ENCODE data around the gene RPE. TPM values are rescaled to one million over a fixed set of nuclear protein-coding genes. Genes with fewer than 3 reads are reported as not detected.

Gene RPE
- total RNA-seq, result 122 and 151 TPM in 2 replicates

GRCh38 chr2:210002158-210003157 lies at the start of gene RPE:
TSS of gene RPE (plus strand) at chr2:210002638. CDS start at chr2:210002662, 24 bp downstream.

Other genes with a start within 250 kb of the RPE start
- not detected in 2 replicates for gene UNC80, start 230.8 kb upstream of the RPE start, total RNA-seq
- 11.7 and 38.9 TPM in 2 replicates for gene KANSL1L, start 168.8 kb downstream of the RPE start, total RNA-seq
- under 0.01 TPM in 1 of 2 replicates, not detected in the other for gene ACADL, start 222.8 kb downstream of the RPE start, total RNA-seq

All from regular cardiac myocyte (primary cell).